SH-SY5Y (cell line): Measurements from ENCODE around the gene ERBB2.

Source experiments
- GATA2 ChIP-seq: IDR thresholded peaks from 2 replicates; pipeline ENCODE4 v1.6.1; 2011; ENCODE audit warnings: mild to moderate bottlenecking, low read depth, low read length
- GATA3 ChIP-seq: IDR thresholded peaks from 2 replicates; pipeline ENCODE4 v1.6.1; 2011; ENCODE audit warnings: low read depth, mild to moderate bottlenecking, low read length, moderate library complexity

- TF ChIP-seq GATA2 (no peak), GATA3 (no peak)
These were observed 49.7 kb upstream of the ERBB2 start for GRCh38 chr17:39650121-39650579.
